Cardiac fibroblast (primary cell): ENCODE data around the gene DHX58.

Source experiments
- DNase-seq, 2 donors: peaks; one replicate each; pipeline versions ENCODE4 v3.0.0 to v3.0.0-alpha.2; 2010; ENCODE audit warnings: low read depth in 2 of 2
- H3K4me3 ChIP-seq, 2 donors: replicated peaks in 1 of 2; 1 replicate in 1 of 2; 2 replicates in 1 of 2; pipeline ENCODE4 v1.5.1; 2011; ENCODE audit warnings: low read depth in 2 of 2, low read length in 2 of 2, mild to moderate bottlenecking in 2 of 2, moderate library complexity in 1 of 2
- CTCF ChIP-seq: IDR thresholded peaks from one replicate; pipeline ENCODE4 v1.5.1; 2011; ENCODE audit warnings: low read depth, mild to moderate bottlenecking, low read length, inconsistent platforms

DHX58 gene

GRCh38 chr17:42090964-42091790 is 21.3 kb downstream of the DHX58 start:
- TF ChIP-seq CTCF, result no peak
- DNase-seq, result no peak
- no peak overlapping the region for H3K4me3 ChIP-seq

- no peak overlapping the region for H3K4me3 ChIP-seq
- DNase-seq, result no peak
- TF ChIP-seq CTCF, result no peak
Observed at GRCh38 chr17:42088736-42089135, 23.8 kb downstream of the DHX58 start.

- no peak for DNase-seq
- TF ChIP-seq CTCF, result no peak
- no peak overlapping the region for H3K4me3 ChIP-seq
Observed at GRCh38 chr17:42087736-42088705, 24.5 kb downstream of the DHX58 start.

DNA sequence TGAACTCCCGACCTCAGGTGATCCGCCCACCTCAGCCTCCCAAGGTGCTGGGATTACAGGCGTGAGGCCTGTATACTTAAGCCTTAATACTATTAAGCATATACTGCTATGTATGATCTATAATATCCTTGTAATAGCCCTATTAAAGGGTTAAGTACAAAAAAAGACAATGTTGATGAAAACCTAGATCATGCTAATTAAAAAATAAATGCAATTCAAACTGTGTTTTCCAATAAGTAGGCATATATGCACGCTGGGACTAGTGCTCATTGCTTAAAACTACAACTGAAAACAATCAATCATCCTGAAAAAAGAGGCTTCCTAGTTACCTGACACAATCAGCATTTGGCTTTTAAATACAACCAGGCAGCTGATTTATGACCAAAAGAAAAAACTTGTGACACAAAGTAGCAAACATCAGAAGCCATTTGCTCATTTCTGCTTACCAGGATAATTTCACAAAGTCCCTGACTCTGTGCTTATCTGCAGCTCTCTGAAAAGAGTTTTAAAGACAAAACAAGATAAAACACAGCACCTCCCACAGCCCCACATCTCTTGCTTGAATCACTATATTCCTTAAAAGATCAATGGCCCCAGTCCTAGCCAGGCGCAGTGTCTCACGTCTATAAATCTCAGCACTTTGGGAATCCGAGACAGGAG is 25.3 kb downstream of the DHX58 start:
- DNase-seq, result no peak
- no peak overlapping the region for H3K4me3 ChIP-seq
- TF ChIP-seq CTCF, result no peak

GRCh38 chr17:42081516-42082129 is 30.9 kb downstream of the DHX58 start:
- H3K4me3 ChIP-seq, result no peak overlapping the region
- DNase-seq, result no peak
- no peak for TF ChIP-seq CTCF

DNA sequence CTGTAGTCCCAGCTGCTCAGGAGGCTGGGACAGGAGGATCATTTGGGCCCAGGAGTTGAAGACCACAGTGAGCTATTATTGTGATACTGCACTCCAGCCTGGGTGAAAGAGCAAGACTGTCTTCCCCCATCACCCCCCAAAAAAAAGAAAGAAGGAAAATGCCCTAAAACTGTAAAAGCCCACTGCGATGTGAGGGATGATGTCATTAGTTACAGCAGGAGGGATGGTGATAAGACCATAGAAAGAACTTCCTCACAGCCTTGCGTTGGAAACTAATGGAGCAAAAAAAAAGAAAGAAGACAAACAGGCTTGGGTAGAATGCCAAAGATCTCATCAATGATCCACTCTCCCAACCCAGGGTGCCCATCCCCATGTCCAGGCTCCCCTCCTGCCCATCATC is 33.0 kb downstream of the DHX58 start:
- no peak for TF ChIP-seq CTCF
- H3K4me3 ChIP-seq, result no peak overlapping the region
- no peak for DNase-seq
